Measurements from ENCODE around the gene DEUP1.

DNA sequence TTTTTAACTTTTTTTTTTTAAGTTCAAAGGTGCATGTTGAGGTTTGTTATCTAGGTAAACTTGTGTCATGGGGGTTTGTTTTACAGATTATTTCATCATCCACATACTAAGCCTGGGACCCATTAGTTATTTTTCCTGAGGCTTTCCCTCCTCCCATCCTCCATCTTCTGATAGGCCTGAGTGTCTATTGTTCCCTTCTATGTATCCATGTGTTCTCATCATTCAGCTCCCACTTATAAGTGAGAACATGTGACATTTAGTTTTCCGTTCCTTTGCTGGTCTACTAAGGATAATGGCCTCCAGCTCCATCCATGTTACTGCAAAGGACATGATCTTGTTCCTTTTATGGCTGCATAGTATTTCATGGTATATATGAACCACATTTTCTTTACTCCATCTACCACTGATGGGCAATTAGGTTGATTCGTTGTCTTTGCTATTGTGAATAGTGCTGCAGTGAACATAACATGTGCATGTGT is 14.4 kb downstream of the DEUP1 start:
- TF ChIP-seq CTCF (IDR thresholded peaks at IDR 0.05): no peak
- no peak for TF ChIP-seq TEAD4 (IDR thresholded peaks at IDR 0.05; ENCODE audit: borderline replicate concordance, insufficient read depth)
